GM21447 (cell line): ENCODE data around the gene CDK16.
A peak's percentile ranks its signal among the peaks of the same experiment; 100 is the strongest.

Experiments used
- ATAC-seq: cut with Tn5 transposase; IDR thresholded peaks from one replicate; pipeline ENCODE4 v1.9.1; 2021; ENCODE audit not compliant: unreplicated experiment

Gene CDK16

DNA sequence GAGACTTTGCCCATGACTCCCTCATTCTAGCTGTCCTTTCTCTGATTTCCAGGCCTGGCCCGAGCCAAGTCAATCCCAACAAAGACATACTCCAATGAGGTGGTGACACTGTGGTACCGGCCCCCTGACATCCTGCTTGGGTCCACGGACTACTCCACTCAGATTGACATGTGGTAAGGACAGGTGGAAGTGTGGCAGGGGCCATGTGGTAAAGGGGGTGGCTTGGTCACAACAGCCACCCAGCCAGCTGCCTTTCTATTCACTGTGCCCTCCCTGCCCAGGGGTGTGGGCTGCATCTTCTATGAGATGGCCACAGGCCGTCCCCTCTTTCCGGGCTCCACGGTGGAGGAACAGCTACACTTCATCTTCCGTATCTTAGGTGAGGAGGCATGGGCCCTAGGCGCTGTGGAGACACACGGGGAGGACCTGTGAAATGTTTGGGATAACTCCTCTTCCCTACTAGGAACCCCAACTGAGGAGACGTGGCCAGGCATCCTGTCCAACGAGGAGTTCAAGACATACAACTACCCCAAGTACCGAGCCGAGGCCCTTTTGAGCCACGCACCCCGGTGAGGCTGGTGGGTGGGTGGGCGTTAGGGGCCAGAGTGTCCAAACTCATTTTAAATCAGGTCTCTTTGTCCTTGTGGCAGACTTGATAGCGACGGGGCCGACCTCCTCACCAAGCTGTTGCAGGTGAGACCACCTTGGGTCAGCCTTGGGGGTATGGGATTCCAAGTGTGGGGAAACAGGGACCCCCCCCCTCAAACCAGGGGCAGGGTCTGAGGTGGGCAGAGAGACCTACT is 8.3 kb downstream of the CDK16 start:
- no peak for ATAC-seq

DNA sequence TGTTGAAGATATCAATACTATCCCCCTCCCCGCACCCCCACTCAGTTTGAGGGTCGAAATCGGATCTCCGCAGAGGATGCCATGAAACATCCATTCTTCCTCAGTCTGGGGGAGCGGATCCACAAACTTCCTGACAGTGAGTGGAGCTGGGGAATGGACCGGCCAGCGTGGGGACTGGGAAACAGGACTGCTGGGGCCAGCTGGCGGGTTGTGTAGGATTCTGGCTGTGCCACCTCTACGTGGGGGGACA is 8.8 kb downstream of the CDK16 start:
- no peak for ATAC-seq

DNA sequence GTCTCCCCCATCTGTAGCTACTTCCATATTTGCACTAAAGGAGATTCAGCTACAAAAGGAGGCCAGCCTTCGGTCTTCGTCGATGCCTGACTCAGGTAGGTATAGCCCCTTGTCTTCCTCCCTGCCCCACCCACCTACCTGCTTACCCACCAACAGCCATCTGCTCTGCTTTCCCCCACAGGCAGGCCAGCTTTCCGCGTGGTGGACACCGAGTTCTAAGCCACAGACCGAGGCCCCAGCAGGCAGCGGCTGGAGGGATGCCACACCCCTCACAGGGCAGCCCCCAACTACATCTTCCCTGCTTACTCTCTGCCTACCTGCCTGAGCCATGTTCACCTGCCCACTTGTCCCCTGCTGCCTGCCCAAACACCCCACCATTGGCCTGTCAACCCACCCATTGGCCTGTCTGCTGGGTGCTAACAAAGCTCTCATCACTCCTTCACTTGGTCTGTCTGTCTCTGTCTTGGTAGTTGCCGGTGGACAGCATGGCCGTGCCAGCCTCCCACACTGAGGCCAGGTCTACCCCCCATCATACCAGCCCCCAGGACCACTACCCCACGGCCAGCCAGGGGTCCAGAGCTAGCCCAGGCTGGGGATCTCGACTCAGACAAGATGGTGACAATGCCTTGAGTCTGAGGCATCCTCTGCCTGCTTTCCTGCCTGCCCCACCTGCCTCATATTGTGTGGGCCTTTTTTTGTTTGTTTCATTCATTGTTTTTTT is 10.2 kb downstream of the CDK16 start:
- ATAC-seq: no peak

DNA sequence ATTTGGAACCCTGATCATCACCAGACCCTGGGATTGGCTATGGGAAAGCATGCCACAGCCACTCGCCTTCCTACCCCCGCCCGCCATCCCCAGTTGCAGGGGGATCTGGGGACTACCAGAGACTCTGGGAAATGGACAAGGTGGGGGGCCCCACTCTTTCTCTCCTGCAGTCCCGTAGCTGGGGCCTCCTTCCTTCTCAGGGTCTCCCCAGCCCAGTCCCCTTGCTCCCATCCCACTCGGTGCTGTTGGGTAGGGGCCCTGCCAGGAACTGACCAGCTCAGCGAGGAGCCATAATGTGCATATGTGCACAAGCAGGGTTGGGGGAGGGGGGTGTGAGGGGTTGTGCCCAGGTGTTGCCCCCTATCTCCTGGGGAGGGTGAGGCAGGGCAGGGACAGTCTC is 10.9 kb downstream of the CDK16 start:
- no peak for ATAC-seq

DNA sequence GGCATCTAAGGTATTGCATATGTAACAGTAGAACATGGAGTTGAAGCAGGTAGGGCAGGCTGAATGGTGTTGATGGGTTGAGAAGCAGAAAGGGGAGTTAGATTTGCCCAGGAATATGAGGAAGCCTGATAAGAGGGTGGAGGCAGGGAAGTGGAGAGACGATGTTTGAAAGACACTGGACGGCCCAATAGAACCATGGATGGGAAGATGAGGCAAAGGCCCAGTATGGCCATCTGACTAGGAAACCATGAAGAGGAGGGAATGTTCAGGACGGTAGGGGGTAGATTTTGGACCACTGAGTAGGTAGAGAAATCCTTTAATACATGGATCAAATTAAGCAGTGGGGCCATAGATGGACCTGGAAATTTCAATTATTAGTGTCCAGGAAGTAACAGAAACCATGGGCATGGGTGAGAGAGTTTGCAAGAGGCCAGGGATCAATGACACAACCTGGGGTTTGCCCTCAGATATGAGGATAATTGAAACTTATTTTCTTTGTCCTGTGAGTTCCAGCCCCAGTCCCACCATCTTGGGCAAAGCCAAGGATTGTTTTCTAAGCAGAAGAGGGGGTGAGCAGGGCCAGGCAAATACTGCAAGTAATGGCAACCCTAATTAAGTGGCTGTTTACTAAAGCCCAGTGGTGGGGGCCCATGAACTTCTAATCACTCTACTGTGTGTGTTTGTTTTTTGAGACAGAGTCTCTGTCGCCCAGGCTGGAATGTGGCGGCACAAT is 11.8 kb downstream of the CDK16 start:
- ATAC-seq: no peak

DNA sequence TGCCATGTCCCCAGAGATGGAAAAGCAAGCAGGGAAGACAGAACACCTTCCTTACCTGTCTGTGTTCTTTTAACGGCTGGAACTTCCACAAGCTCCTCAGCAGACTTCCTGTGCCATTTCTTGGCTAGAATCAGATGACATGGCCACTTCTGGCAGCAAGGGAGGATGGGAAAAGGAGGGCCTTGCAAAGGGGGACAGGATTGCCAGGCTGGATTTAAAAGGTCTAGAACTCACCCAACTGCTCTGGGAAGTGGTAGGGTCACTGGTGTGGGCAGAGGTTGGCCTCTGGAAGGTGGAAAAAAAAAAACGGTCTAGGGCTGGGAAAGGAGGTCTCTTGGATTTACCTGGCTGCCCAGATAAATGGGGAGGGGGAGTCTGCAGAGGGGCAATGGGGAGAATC is 12.7 kb downstream of the CDK16 start:
- ATAC-seq: no peak

DNA sequence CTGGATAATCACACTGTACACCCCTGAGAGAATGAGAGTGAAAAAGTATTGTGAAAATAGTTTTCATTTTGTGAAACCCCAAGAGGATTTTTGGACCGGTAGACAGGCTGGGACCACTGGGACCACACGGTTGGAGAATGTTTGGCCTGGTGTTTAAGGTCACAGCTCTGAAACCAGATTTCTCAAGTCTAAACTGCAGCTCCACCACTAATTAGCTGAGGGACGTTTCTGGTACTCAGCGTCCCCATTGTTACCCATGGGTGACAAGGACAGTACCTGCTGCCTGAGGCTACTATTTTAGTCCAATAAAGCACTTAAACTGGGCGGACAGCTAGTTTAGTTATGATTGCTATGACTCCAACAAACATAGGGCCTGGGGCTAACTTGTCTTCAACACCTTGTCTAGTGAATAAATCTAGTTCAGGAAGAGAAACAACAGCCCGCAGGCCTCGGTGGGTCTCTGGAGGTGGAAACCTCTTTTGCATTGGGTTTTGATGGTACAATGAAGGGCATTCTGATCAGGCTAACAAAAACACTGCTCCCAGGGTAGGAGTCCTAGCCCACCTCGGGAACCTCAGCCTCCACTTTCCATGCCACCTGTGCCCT is 13.8 kb downstream of the CDK16 start:
- no peak for ATAC-seq

DNA sequence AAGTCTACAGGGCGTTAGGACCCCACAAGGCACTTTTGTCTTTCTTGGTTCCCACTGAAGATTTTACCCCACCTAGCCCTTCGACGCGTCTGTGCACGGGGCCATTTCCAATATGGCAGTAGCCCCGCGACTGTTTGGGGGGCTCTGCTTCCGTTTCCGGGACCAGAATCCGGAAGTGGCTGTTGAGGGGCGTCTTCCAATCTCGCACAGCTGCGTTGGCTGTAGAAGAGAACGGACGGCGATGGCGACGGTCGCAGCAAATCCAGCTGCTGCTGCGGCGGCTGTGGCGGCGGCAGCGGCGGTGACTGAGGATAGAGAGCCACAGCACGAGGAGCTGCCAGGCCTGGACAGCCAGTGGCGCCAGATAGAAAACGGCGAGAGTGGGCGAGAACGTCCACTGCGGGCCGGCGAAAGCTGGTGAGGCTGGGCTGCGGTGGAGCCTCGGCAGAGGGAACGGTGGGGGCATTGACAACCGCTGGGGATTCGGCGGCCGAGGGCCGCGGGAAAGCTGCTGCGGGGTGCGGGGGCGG is 14.4 kb downstream of the CDK16 start, which contains the start of gene USP11:
USP11 (plus strand) TSS at position 207 of the 530 bp plus-strand sequence; CDS start at position 242, 35 bp downstream.
- peak; percentile 21 for ATAC-seq

DNA sequence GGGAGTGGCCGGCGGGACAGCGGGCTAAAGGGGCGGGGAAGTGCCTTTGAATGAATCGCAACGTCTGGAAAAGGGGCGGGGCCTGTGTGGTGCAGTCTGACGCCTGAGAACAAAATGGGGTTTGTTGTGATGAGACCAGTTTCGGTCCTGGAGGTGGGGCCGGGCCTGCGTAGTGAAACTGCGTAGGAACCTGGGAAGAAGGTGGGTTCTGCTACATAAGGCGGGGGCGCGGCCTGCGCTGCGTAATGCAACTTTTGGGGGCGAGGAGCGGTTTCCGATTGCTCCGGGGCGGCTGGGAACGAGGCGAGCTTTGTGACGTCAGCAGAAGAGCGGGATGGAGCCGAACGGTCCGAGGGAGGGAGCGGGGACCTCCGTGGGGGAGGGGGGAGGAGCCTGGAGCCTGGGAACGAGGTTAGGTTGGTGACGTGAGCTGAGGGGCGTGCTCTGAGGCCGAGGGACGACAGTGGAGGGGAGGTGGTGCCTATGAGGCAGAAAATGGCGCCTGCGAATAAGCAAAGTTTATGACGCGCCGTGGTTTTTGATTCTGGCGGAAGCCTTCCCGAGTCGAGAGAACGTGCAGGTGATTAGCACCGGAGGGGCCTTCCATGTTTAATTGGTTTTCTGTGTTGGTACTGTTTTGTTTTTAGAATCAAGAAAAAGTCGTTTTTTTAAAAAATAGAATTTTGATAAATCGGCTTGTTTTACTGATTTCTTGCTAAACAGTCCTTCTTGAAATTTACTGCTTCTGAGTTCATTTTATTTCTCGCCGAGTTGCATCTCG is 15.0 kb downstream of the CDK16 start:
- ATAC-seq: peak; percentile 87

DNA sequence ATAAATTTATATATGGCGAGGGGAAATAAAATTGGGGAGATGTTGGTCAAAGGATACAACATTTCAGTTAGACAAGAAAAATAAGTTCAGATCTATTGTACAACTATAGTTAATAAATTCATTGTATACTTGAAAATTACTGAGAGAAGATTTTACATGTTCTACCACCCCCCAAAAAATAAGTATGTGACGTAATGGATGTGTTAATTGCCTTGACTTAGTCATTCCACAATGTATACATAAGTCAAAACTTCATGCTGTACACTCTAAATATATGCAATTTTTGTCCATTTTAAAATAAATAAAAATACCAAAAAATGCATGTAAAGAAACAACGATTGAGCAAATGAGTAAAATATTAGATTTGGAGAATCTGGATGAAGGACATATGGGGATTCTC is 16.1 kb downstream of the CDK16 start:
- ATAC-seq: no peak

DNA sequence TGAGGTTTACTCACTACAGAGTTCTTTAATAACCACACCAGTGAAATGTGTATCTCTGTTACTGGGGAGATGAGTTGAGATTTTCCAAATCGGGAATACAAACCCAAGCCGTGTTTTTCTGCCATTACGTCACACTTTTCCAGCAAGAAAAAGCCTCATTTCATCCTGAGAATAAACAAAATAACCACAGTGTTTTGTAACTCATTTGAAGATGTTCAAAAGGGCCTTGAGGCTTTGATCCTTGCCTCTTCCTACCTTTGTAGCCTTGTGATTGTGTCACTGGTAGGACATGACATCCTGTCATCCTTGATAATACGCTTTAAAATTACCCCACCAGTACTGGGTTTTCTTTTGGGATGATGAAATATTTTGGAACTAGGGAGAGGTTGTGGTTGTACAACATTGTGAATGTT is 17.2 kb downstream of the CDK16 start:
- no peak for ATAC-seq

DNA sequence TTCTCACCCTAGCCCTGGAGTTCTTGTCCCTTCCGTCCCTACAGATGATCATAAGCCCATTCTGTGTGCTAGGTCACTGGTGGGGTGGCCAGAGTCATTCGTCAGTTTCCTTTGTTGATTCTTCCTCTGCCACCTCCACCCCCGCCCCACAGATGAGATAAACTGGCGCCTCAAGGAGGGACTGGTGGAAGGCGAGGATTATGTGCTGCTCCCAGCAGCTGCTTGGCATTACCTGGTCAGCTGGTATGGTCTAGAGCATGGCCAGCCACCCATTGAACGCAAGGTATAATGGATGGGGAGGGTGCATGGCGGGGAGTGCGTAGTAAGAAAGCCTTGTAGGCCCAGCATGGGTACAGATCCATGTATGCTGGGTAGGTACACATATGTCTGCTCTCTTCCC is 20.7 kb downstream of the CDK16 start:
- no peak for ATAC-seq

DNA sequence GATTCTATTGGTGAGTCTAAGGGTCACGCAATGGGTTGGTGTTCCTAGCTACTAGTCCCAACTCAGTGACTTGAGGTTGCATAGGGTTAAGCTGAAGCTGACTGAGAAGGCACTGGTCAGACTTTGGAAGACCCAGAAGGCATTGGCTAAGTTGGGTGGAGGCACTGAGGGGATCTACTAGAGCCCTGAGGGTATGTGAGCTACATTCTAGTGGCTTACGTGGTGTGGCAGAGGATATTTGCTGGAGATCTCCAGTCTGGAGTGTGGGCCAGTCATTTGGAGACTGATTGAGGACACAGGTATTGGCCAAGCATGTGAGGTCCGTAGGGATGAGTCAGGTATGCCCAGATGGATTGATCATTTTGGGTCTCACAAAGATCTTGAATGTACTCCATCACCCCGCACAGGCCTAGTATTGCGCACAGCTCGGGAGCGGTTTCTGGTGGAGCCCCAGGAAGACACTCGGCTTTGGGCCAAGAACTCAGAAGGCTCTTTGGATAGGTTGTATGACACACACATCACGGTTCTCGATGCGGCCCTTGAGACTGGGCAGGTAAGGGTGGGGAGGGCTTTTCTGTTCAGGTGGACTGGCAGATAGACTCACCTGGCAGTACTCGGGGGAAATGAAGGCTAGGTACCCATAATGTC is 21.5 kb downstream of the CDK16 start:
- ATAC-seq: no peak

DNA sequence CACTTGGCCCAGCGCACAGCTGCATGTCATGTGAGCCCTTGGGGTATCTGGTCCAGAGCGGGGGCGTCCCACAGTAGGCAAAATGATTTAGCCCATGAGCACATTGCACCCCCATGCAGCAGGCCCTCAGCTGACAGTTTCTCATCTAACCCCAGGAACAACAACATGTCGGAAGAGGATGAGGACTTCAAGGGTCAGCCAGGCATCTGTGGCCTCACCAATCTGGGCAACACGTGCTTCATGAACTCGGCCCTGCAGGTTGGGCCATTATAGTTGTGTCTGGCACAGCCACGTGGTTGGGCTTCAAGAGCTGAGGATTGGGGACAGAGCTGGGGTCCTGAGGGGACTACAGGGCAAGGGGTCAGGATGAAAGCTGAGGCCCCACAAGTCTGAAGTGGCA is 22.1 kb downstream of the CDK16 start:
- no peak for ATAC-seq

DNA sequence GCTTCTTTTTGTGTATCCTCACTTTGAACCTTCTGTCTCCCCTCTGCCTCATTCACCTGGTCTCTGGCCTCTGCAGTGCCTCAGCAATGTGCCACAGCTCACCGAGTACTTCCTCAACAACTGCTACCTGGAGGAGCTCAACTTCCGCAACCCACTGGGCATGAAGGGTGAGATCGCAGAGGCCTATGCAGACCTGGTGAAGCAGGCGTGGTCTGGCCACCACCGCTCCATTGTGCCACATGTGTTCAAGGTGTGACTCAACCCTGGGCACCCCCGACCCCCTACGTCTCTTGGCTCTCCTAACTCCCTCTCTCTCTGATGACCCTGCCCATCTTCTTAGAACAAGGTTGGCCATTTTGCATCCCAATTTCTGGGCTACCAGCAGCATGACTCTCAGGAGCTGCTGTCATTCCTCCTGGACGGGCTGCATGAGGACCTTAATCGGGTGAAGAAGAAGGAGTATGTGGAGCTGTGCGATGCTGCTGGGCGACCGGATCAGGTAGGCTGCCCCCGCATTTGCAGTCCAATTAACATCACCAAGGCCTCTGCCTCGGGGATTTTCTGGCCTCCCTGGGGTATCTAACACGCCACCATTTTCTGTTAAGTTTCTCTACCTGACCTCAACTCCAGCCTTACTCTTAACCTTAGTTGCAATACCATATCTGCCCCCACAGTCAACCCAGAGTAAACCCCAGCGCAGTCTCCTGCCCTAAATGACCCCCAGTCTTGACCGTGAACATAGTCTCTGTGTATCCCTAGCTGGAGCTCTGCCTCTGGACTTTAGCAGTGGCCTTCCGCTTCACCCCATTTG is 22.9 kb downstream of the CDK16 start:
- ATAC-seq: no peak

DNA sequence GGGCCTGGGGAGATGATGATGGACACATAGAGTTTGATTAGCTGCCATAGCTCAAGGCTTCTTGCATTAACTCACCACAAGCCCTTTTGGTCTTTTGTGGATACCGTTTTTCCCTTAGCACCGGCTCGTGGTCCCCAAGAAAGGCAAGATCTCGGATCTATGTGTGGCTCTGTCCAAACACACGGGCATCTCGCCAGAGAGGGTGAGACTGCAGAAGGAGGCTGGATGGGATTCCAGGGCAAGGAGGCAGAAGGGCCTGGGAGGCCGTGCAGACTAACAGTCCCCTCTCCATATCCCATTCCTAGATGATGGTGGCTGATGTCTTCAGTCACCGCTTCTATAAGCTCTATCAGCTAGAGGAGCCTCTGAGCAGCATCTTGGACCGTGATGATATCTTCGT is 23.8 kb downstream of the CDK16 start:
- ATAC-seq: no peak

DNA sequence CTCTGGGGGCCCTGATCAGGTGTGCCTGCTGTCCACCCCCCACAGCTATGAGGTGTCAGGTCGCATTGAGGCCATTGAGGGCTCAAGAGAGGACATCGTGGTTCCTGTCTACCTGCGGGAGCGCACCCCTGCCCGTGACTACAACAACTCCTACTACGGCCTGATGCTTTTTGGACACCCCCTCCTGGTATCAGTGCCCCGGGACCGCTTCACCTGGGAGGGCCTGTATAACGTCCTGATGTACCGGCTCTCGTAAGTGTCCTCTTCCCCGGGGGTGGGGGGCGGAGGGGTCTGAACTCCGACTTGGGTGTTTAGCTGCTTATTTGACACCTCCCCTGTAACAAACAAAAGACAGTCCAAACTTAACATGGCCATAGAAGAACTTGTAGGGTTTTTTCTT is 24.9 kb downstream of the CDK16 start:
- ATAC-seq: no peak

DNA sequence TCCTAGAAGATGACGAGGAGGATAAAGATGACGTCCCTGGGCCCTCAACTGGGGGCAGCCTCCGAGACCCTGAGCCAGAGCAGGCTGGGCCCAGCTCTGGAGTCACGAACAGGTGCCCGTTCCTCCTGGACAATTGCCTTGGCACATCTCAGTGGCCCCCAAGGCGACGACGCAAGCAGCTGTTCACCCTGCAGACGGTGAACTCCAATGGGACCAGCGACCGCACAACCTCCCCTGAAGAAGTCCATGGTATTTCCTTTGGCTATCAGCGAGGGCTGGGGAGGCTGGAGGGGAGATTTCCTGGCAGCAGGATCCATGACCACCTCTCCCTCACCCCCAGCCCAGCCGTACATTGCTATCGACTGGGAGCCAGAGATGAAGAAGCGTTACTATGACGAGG is 26.2 kb downstream of the CDK16 start:
- no peak for ATAC-seq

DNA sequence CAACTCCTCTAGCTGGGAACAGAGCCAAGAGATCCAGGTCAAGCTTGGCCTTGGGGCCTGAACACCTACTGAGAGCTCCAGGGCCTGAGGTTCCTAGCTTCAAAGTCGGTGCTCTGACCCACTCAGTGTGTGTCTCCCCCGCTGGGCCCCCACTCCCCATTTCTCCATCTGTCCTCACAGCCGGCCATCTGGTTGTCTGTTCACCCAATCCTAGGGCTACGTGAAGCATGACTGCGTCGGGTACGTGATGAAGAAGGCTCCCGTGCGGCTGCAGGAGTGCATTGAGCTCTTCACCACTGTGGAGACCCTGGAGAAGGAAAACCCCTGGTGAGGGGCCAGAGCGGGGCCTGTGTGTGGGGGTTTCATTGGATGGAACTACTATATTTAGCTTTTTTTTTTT is 26.7 kb downstream of the CDK16 start:
- ATAC-seq: no peak
